Parathyroid adenoma (tissue), 2 donors: ENCODE data around the gene BCORL1.

ENCODE experiments used
- H2AFZ ChIP-seq: fragments of 300-600 bp; sonication (generic); one replicate; pipeline ENCODE4 v1.7.0; 2017; ENCODE audit warnings: antibody characterized with exemption, mild to moderate bottlenecking
- H3K27ac ChIP-seq: fragments of 300-600 bp; sonication (generic); one replicate; pipeline ENCODE4 v1.7.0; 2017
- H3K27me3 ChIP-seq: fragments of 300-600 bp; sonication (generic); one replicate; pipeline ENCODE4 v1.7.0; 2017; ENCODE audit warnings: low read length; ENCODE audit not compliant: control insufficient read depth, insufficient read depth
- H3K36me3 ChIP-seq: fragments of 300-600 bp; sonication (generic); one replicate; pipeline ENCODE4 v1.7.0; 2017; ENCODE audit warnings: low read length; ENCODE audit not compliant: control insufficient read depth, insufficient read depth
- H3K4me1 ChIP-seq: fragments of 300-600 bp; sonication (generic); one replicate; pipeline ENCODE4 v1.7.0; 2017; ENCODE audit warnings: control low read depth
- H3K4me2 ChIP-seq: fragments of 300-600 bp; sonication (generic); one replicate; pipeline ENCODE4 v1.7.0; 2017; ENCODE audit warnings: low read length
- H3K4me3 ChIP-seq: fragments of 300-600 bp; sonication (generic); one replicate; pipeline ENCODE4 v1.7.0; 2017; ENCODE audit warnings: low read depth, low read length
- H3K79me2 ChIP-seq: fragments of 300-600 bp; sonication (generic); one replicate; pipeline ENCODE4 v1.7.0; 2017; ENCODE audit warnings: control low read depth
- H3K9ac ChIP-seq: fragments of 300-600 bp; sonication (generic); one replicate; pipeline ENCODE4 v1.7.0; 2017; ENCODE audit warnings: mild to moderate bottlenecking
- H3K9me3 ChIP-seq: fragments of 300-600 bp; sonication (generic); one replicate; pipeline ENCODE4 v1.7.0; 2017; ENCODE audit warnings: low read length; ENCODE audit not compliant: control insufficient read depth
- TF ChIP-seq, protein P1 (sequence below): fragments of 300-600 bp; sonication (generic); IDR thresholded peaks from one replicate; pipeline ENCODE4 v1.7.0; 2017; ENCODE audit warnings: antibody characterized with exemption, mild to moderate bottlenecking
- donor health status: primary hyperparathyroidism.

BCORL1 gene

GRCh38 chrX:130083656-130084382 is 101.4 kb downstream of the BCORL1 start:
- Histone ChIP-seq H3K36me3 (no peaks in the 10 kb centered on the region), H3K4me3 (no peak overlapping the region), H3K27ac (no peak overlapping the region), H3K9me3 (no peaks in the 10 kb centered on the region), H2AFZ (no peak overlapping the region), H3K79me2 (no peaks in the 10 kb centered on the region), H3K9ac (no peak overlapping the region), H3K27me3 (no peaks in the 10 kb centered on the region), H3K4me1 (no peaks in the 10 kb centered on the region), H3K4me2 (no peak overlapping the region)
- TF ChIP-seq, protein P1, sequence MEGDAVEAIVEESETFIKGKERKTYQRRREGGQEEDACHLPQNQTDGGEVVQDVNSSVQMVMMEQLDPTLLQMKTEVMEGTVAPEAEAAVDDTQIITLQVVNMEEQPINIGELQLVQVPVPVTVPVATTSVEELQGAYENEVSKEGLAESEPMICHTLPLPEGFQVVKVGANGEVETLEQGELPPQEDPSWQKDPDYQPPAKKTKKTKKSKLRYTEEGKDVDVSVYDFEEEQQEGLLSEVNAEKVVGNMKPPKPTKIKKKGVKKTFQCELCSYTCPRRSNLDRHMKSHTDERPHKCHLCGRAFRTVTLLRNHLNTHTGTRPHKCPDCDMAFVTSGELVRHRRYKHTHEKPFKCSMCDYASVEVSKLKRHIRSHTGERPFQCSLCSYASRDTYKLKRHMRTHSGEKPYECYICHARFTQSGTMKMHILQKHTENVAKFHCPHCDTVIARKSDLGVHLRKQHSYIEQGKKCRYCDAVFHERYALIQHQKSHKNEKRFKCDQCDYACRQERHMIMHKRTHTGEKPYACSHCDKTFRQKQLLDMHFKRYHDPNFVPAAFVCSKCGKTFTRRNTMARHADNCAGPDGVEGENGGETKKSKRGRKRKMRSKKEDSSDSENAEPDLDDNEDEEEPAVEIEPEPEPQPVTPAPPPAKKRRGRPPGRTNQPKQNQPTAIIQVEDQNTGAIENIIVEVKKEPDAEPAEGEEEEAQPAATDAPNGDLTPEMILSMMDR, result no peak

- Histone ChIP-seq H3K4me3 (no peak overlapping the region), H3K27me3 (no peaks in the 10 kb centered on the region), H3K79me2 (no peaks in the 10 kb centered on the region), H3K9ac (no peak overlapping the region), H3K4me1 (no peaks in the 10 kb centered on the region), H3K36me3 (no peaks in the 10 kb centered on the region), H2AFZ (no peak overlapping the region), H3K27ac (no peak overlapping the region), H3K9me3 (no peaks in the 10 kb centered on the region), H3K4me2 (no peak overlapping the region)
- TF ChIP-seq, protein P1, result no peak
Observed at GRCh38 chrX:130084631-130085237, 102.3 kb downstream of the BCORL1 start.

GRCh38 chrX:130085551-130086446 is 103.4 kb downstream of the BCORL1 start:
- Histone ChIP-seq H3K9me3 (no peaks in the 10 kb centered on the region), H3K27ac (peak overlapping the region; percentile 24), H3K79me2 (no peaks in the 10 kb centered on the region), H3K9ac (no peak overlapping the region), H3K4me1 (no peaks in the 10 kb centered on the region), H2AFZ (no peak overlapping the region), H3K4me2 (no peak overlapping the region), H3K27me3 (no peaks in the 10 kb centered on the region), H3K36me3 (no peaks in the 10 kb centered on the region), H3K4me3 (no peak overlapping the region)
- TF ChIP-seq, protein P1, result no peak

- H3K27me3 ChIP-seq, result no peaks in the 10 kb centered on the region
- no peaks in the 10 kb centered on the region for H3K9me3 ChIP-seq
- no peak overlapping the region for H3K27ac ChIP-seq
- H3K4me2 ChIP-seq, result no peak overlapping the region
- TF ChIP-seq, protein P1, result no peak
- H3K36me3 ChIP-seq, result no peaks in the 10 kb centered on the region
- H3K9ac ChIP-seq, result no peak overlapping the region
- no peaks in the 10 kb centered on the region for H3K79me2 ChIP-seq
- H2AFZ ChIP-seq, result no peak overlapping the region
- H3K4me1 ChIP-seq, result no peaks in the 10 kb centered on the region
- no peak overlapping the region for H3K4me3 ChIP-seq
Observed at GRCh38 chrX:130086447-130087206, 104.2 kb downstream of the BCORL1 start.
